Measurements from ENCODE around the gene SIX5. TPM values are rescaled to one million over a fixed set of nuclear protein-coding genes. Genes with fewer than 3 reads are reported as not detected.

SIX5 gene
- total and polyA plus RNA-seq, 9 of the 15 experiments (the other 6 are each of a cell fraction or from before 2014, with no cell fraction given): 1.4 to 17.2 (median 7.4) TPM; not detected in 2

GRCh38 chr19:45746866-45747265 is 22.2 kb downstream of the SIX5 start:
- Histone ChIP-seq H3K4me2 (ENCODE audit: insufficient read depth, low read length) (no peak overlapping the region), H3K9me3 (replicated peaks; ENCODE audit: control insufficient read depth, insufficient read depth, low read depth, low read length) (no peaks in the 10 kb centered on the region), H3K9me1 (ENCODE audit: control insufficient read depth, insufficient read depth, low read length) (no peaks in the 10 kb centered on the region), H3K79me2 (ENCODE audit: control insufficient read depth, insufficient read depth, low read length) (no peaks in the 10 kb centered on the region), H3K36me3 (ENCODE audit: control insufficient read depth, insufficient read depth, low read length) (no peaks in the 10 kb centered on the region), H4K20me1 (replicated peaks; ENCODE audit: control insufficient read depth, insufficient read depth, low read length) (no peaks in the 10 kb centered on the region), H3K9ac (ENCODE audit: insufficient read depth in 1 of 2, low read depth in 2 of 2, low read length in 2 of 2) (peak overlapping the region in 1 of 2 experiments; percentile 29; a peak in 1 of 4 replicates), H3K4me1 (replicated peaks in 1 of 2; ENCODE audit: control insufficient read depth in 2 of 2, insufficient read depth in 2 of 2, low read length in 2 of 2) (peaks cover 0 to 3% of the 10 kb centered on the region in 2 experiments; a peak in 3 of 5 replicates), H3K4me3 (no peak overlapping the region), H3K27me3 (ENCODE audit: control insufficient read depth in 2 of 2, insufficient read depth in 2 of 2, low read length in 2 of 2) (no peaks in the 10 kb centered on the region), H3K27ac (ENCODE audit: extremely low read depth, low read depth, low read length) (no peak overlapping the region), H2AFZ (ENCODE audit: low read depth, low read length) (no peak overlapping the region)
- ATAC-seq (no peak), DNase-seq (ENCODE audit: extremely low read depth in 1 of 4, low spot score in 3 of 4) (no peak), FAIRE-seq (no peak)
- intact Hi-C loops (cut with micrococcal nuclease): no loop called here
- BruUV-seq (replicated peaks): no TSS peak
- in situ Hi-C loops (cut with MboI): no loop called here
- 61% methylated on average over 5 of the region's 5 CpGs for WGBS (ENCODE audit: insufficient coverage, low coverage, missing lambda C conversion rate)
- POLR2A ChIA-PET: no interaction called here
- CTCF ChIA-PET (ENCODE audit: low intra/inter-chr PET ratio): no interaction called here
- TF ChIP-seq PHF21A (IDR thresholded peaks at IDR 0.05; ENCODE audit: borderline replicate concordance, low read depth) (no peak), MECOM (CRISPR knock-in tag; IDR thresholded peaks at IDR 0.05) (no peak), ZNF668 (CRISPR knock-in tag; IDR thresholded peaks at IDR 0.05) (no peak), CBX5 (IDR thresholded peaks at IDR 0.05; ENCODE audit: borderline replicate concordance, low read depth) (no peak), FOXA1 (IDR thresholded peaks at IDR 0.05; ENCODE audit: borderline replicate concordance) (no peak), KLF13 (tag; IDR thresholded peaks at IDR 0.05; ENCODE audit: borderline replicate concordance, low read depth) (no peak), U2AF2 (optimal IDR thresholded peaks at IDR 0.05; ENCODE audit: low read depth, low read length) (no peak), CC2D1A (IDR thresholded peaks at IDR 0.05) (no peak), ZNF780A (CRISPR knock-in tag; IDR thresholded peaks at IDR 0.05) (no peak)
- TF ChIP-seq, protein P1, sequence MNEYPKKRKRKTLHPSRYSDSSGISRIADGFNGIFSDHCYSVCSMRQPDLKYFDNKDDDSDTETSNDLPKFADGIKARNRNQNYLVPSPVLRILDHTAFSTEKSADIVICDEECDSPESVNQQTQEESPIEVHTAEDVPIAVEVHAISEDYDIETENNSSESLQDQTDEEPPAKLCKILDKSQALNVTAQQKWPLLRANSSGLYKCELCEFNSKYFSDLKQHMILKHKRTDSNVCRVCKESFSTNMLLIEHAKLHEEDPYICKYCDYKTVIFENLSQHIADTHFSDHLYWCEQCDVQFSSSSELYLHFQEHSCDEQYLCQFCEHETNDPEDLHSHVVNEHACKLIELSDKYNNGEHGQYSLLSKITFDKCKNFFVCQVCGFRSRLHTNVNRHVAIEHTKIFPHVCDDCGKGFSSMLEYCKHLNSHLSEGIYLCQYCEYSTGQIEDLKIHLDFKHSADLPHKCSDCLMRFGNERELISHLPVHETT (CRISPR knock-in tag; conservative IDR thresholded peaks at IDR 0.05 in 1 of 2, IDR thresholded peaks at IDR 0.05 in 1 of 2): no peak
- TF ChIP-seq, protein P2, sequence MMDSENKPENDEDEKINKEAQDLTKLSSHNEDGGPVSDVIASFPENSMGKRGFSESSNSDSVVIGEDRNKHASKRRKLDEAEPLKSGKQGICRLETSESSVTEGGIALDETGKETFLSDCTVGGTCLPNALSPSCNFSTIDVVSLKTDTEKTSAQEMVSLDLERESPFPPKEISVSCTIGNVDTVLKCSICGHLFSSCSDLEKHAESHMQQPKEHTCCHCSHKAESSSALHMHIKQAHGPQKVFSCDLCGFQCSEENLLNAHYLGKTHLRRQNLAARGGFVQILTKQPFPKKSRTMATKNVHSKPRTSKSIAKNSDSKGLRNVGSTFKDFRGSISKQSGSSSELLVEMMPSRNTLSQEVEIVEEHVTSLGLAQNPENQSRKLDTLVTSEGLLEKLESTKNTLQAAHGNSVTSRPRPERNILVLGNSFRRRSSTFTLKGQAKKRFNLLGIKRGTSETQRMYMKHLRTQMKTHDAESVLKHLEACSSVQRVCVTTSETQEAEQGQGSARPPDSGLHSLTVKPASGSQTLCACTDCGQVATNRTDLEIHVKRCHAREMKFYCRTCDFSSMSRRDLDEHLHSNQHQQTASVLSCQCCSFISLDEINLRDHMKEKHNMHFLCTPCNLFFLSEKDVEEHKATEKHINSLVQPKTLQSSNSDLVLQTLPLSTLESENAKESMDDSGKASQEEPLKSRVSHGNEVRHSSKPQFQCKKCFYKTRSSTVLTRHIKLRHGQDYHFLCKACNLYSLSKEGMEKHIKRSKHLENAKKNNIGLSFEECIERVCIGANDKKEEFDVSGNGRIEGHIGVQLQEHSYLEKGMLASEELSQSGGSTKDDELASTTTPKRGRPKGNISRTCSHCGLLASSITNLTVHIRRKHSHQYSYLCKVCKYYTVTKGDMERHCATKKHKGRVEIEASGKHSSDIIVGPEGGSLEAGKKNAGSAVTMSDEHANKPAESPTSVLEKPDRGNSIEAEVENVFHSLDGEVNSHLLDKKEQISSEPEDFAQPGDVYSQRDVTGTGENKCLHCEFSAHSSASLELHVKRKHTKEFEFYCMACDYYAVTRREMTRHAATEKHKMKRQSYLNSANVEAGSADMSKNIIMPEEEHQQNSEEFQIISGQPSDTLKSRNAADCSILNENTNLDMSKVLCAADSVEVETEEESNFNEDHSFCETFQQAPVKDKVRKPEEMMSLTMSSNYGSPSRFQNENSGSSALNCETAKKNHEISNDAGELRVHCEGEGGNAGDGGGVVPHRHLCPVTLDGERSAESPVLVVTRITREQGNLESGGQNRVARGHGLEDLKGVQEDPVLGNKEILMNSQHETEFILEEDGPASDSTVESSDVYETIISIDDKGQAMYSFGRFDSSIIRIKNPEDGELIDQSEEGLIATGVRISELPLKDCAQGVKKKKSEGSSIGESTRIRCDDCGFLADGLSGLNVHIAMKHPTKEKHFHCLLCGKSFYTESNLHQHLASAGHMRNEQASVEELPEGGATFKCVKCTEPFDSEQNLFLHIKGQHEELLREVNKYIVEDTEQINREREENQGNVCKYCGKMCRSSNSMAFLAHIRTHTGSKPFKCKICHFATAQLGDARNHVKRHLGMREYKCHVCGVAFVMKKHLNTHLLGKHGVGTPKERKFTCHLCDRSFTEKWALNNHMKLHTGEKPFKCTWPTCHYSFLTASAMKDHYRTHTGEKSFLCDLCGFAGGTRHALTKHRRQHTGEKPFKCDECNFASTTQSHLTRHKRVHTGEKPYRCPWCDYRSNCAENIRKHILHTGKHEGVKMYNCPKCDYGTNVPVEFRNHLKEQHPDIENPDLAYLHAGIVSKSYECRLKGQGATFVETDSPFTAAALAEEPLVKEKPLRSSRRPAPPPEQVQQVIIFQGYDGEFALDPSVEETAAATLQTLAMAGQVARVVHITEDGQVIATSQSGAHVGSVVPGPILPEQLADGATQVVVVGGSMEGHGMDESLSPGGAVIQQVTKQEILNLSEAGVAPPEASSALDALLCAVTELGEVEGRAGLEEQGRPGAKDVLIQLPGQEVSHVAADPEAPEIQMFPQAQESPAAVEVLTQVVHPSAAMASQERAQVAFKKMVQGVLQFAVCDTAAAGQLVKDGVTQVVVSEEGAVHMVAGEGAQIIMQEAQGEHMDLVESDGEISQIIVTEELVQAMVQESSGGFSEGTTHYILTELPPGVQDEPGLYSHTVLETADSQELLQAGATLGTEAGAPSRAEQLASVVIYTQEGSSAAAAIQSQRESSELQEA (IDR thresholded peaks at IDR 0.05; ENCODE audit: low read depth): no peak
- TF ChIP-seq, protein P3, sequence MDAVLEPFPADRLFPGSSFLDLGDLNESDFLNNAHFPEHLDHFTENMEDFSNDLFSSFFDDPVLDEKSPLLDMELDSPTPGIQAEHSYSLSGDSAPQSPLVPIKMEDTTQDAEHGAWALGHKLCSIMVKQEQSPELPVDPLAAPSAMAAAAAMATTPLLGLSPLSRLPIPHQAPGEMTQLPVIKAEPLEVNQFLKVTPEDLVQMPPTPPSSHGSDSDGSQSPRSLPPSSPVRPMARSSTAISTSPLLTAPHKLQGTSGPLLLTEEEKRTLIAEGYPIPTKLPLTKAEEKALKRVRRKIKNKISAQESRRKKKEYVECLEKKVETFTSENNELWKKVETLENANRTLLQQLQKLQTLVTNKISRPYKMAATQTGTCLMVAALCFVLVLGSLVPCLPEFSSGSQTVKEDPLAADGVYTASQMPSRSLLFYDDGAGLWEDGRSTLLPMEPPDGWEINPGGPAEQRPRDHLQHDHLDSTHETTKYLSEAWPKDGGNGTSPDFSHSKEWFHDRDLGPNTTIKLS (IDR thresholded peaks at IDR 0.05; ENCODE audit: borderline replicate concordance, low read depth): no peak
